Endothelial cell of umbilical vein (primary cell): ENCODE data around the gene KCNH8. TPM values are rescaled to one million over a fixed set of nuclear protein-coding genes. Genes with fewer than 3 reads are reported as not detected.

Experiments
- BruUV-seq: library from RNA; stranded (reverse); fragments of 400-500 nt; replicated peaks from 2 replicates; lab custom pipeline; 2021; lab: Mats Ljungman, UMichigan
- CTCF ChIA-PET: fragments of 300-600, 350-600 bp; sonication (Branson Sonifier 250); formaldehyde crosslinking; loops from one replicate; lab custom pipeline; 2021; ENCODE audit warnings: antibody characterized with exemption, inconsistent platforms; lab: Charles Lee
- POLR2A ChIA-PET: fragments of 300-600, 350-600 bp; sonication (Branson Sonifier 250); formaldehyde crosslinking; loops from one replicate; lab custom pipeline; 2021; ENCODE audit warnings: antibody characterized with exemption, inconsistent platforms; lab: Charles Lee
- DNase-seq: peaks from one replicate; pipeline ENCODE4 v3.0.0-alpha.2; 2011; ENCODE audit warnings: low read depth, low spot score
- FAIRE-seq: peaks from 2 replicates; lab custom pipeline; 2011; peaks lifted over from hg19 to GRCh38; lab: Jason Lieb, UNC
- H2AFZ ChIP-seq: 2 replicates; pipeline ENCODE4 v1.6.0; 2012; ENCODE audit warnings: low read depth, low read length, control low read depth, inconsistent platforms
- H3K27ac ChIP-seq: 2 replicates; pipeline ENCODE4 v1.5.1; 2011; ENCODE audit warnings: low read depth, mild to moderate bottlenecking, control low read depth, low read length, moderate library complexity; ENCODE audit not compliant: insufficient read depth
- H3K27me3 ChIP-seq, 2 experiments: 2 replicates each; pipeline versions ENCODE4 v1.6.0 to v1.6.1; 2011; ENCODE audit warnings: low read length in 2 of 2, mixed read lengths in 1 of 2; ENCODE audit not compliant: control insufficient read depth in 2 of 2, insufficient read depth in 2 of 2
- H3K36me3 ChIP-seq, 2 experiments: 2 replicates in 1 of 2; 3 replicates in 1 of 2; pipeline ENCODE4 v1.5.1; 2011; ENCODE audit warnings: low read length in 2 of 2, mild to moderate bottlenecking in 1 of 2, moderate library complexity in 1 of 2; ENCODE audit not compliant: control insufficient read depth in 2 of 2, insufficient read depth in 2 of 2; ENCODE audit errors: extremely low read depth in 1 of 2
- H3K4me1 ChIP-seq: 3 replicates; pipeline ENCODE4 v1.5.1; 2011; ENCODE audit warnings: mild to moderate bottlenecking, low read length; ENCODE audit not compliant: control insufficient read depth, insufficient read depth; ENCODE audit errors: extremely low read depth
- H3K4me2 ChIP-seq: 2 replicates; pipeline ENCODE4 v1.6.1; 2011; ENCODE audit warnings: low read length, control low read depth, mixed read lengths; ENCODE audit not compliant: insufficient read depth
- H3K4me3 ChIP-seq, 3 experiments: fragments of 200-600 bp in 1 of 3; sonication (generic), shearing (Covaris generic) in 1 of 3; replicated peaks in 1 of 3; 2 replicates each; pipeline ENCODE4 v1.5.1; 2011 to 2016; ENCODE audit warnings: control low read depth in 3 of 3, low read length in 3 of 3, mild to moderate bottlenecking in 2 of 3, inconsistent platforms in 1 of 3, low read depth in 1 of 3, moderate library complexity in 1 of 3; ENCODE audit not compliant: insufficient read depth in 1 of 3
- H3K79me2 ChIP-seq: 2 replicates; pipeline ENCODE4 v1.6.0; 2012; ENCODE audit warnings: low read length, inconsistent platforms; ENCODE audit not compliant: control insufficient read depth, insufficient read depth
- H3K9ac ChIP-seq: replicated peaks from 2 replicates; pipeline ENCODE3; 2011; ENCODE audit warnings: low read length, control low read depth; ENCODE audit not compliant: insufficient read depth; ENCODE audit errors: extremely low read depth
- H3K9me1 ChIP-seq: replicated peaks from 3 replicates; pipeline ENCODE4 v1.6.0; 2011; ENCODE audit warnings: mild to moderate bottlenecking, low read length; ENCODE audit not compliant: control insufficient read depth, insufficient read depth; ENCODE audit errors: extremely low read depth
- H3K9me3 ChIP-seq: replicated peaks from 2 replicates; pipeline ENCODE4 v1.5.1; 2012; ENCODE audit warnings: low read length, inconsistent platforms; ENCODE audit not compliant: control insufficient read depth, insufficient read depth
- H4K20me1 ChIP-seq: replicated peaks from 2 replicates; pipeline ENCODE3; 2011; ENCODE audit warnings: mild to moderate bottlenecking, low read length; ENCODE audit not compliant: control insufficient read depth, insufficient read depth; ENCODE audit errors: extremely low read depth
- EZH2 ChIP-seq: IDR thresholded peaks from 2 replicates; pipeline ENCODE4 v1.6.1; 2012; ENCODE audit warnings: borderline replicate concordance, low read depth, mild to moderate bottlenecking, moderate library complexity, low read length, inconsistent platforms; ENCODE audit not compliant: severe bottlenecking
- FOS ChIP-seq: IDR thresholded peaks from 2 replicates; pipeline ENCODE4 v1.6.1; 2011; ENCODE audit warnings: mild to moderate bottlenecking, low read length, moderate library complexity, borderline replicate concordance; ENCODE audit not compliant: insufficient read depth
- GATA2 ChIP-seq: IDR thresholded peaks from 2 replicates; pipeline ENCODE4 v1.7.0; 2011; ENCODE audit warnings: low read depth, mild to moderate bottlenecking, moderate library complexity, mixed read lengths, low read length; ENCODE audit not compliant: insufficient read length, insufficient read depth
- JUN ChIP-seq: IDR thresholded peaks from 2 replicates; pipeline ENCODE4 v1.6.1; 2011; ENCODE audit warnings: borderline replicate concordance, low read depth; ENCODE audit not compliant: insufficient read length, insufficient read depth
- MYC ChIP-seq: IDR thresholded peaks from one replicate; pipeline ENCODE4 v1.6.1; 2011; ENCODE audit warnings: mild to moderate bottlenecking, low read depth, low read length
- POLR2A ChIP-seq: IDR thresholded peaks from 2 replicates; pipeline ENCODE4 v1.6.1; 2012; ENCODE audit warnings: low read depth, mild to moderate bottlenecking, control low read depth, low read length
- POLR2AphosphoS5 ChIP-seq: IDR thresholded peaks from 2 replicates; pipeline ENCODE4 v1.6.1; 2012; ENCODE audit warnings: low read depth, mild to moderate bottlenecking, control low read depth, low read length, moderate library complexity; ENCODE audit not compliant: insufficient read depth
- dilution Hi-C: fragments of 300-500 bp; cut with MboI; formaldehyde crosslinking; loops from one replicate; pipeline ENCODE4 v1.15.0; 2019; ENCODE audit warnings: low sequenced_read_pairs; ENCODE audit not compliant: extremely low pct_ligation_motif_present
- intact Hi-C: fragments of 100-400 bp; cut with micrococcal nuclease; formaldehyde crosslinking; loops from one replicate; pipeline ENCODE4 v1.10.0; 2022
- polyA plus RNA-seq, 4 experiments: library from polyadenylated mRNA; depleted of rRNA in 3 of 4; stranded (reverse) in 3 of 4; unstranded in 1 of 4; fragments of >200 nt; gene quantifications; 2 replicates each; pipeline versions ENCODE4 v1.2.1 to v1.2.3, GENCODE V29; 2011 to 2012; ENCODE audit warnings: missing spikeins in 1 of 4
- total RNA-seq: library from RNA; stranded (reverse); gene quantifications from 2 replicates; pipeline ENCODE4 v1.2.3, GENCODE V29; 2021
- TF ChIP-seq, protein P1 (sequence below), 2 donors: IDR thresholded peaks; 1 replicate in 1 of 2; 2 replicates in 1 of 2; pipeline ENCODE4 v1.5.1; 2011; ENCODE audit warnings: low read length in 2 of 2, mild to moderate bottlenecking in 2 of 2, moderate library complexity in 2 of 2, control low read depth in 1 of 2, inconsistent platforms in 1 of 2, low read depth in 1 of 2; ENCODE audit not compliant: insufficient read depth in 1 of 2; ENCODE audit errors: extremely low read depth in 1 of 2
- TF ChIP-seq, protein P2 (sequence below): IDR thresholded peaks from 2 replicates; pipeline ENCODE4 v1.6.1; 2011; ENCODE audit not compliant: insufficient read depth, insufficient read length

Gene KCNH8
- total and polyA plus RNA-seq, 2 donors (not counting 3 experiments of a cell fraction or from before 2014, with no cell fraction given) = not detected

DNA sequence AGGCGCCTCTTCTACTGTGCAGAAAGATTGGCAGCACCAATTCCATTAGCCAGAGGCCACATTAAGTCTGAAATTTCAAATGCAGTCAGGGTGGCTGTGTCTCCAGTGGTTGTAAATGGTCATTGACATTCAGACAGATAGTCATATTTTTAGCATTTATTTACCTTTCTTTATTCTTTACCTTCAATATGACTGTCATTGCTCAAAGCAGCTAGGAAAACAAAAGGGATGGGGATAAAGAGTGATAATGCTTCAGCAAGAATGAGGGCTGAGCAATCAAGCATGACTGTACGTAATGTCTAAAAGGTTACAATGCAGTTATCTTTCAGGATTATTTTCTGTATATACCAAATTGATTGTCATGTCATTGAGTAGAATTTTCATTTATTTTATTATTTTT lies 425.3 kb downstream of the KCNH8 start:
- Histone ChIP-seq H3K36me3 (no peaks in the 10 kb centered on the region), H3K27ac (no peak overlapping the region), H3K9me1 (no peaks in the 10 kb centered on the region), H3K4me2 (no peak overlapping the region), H3K79me2 (no peaks in the 10 kb centered on the region), H3K4me3 (no peak overlapping the region), H3K9me3 (peaks cover 2% of the 10 kb centered on the region), H3K9ac (no peak overlapping the region), H4K20me1 (no peaks in the 10 kb centered on the region), H3K4me1 (no peaks in the 10 kb centered on the region), H2AFZ (no peak overlapping the region), H3K27me3 (no peaks in the 10 kb centered on the region)
- TF ChIP-seq FOS (no peak), POLR2AphosphoS5 (no peak), JUN (no peak), EZH2 (no peak), POLR2A (no peak), GATA2 (no peak), MYC (no peak)
- TF ChIP-seq, protein P1, sequence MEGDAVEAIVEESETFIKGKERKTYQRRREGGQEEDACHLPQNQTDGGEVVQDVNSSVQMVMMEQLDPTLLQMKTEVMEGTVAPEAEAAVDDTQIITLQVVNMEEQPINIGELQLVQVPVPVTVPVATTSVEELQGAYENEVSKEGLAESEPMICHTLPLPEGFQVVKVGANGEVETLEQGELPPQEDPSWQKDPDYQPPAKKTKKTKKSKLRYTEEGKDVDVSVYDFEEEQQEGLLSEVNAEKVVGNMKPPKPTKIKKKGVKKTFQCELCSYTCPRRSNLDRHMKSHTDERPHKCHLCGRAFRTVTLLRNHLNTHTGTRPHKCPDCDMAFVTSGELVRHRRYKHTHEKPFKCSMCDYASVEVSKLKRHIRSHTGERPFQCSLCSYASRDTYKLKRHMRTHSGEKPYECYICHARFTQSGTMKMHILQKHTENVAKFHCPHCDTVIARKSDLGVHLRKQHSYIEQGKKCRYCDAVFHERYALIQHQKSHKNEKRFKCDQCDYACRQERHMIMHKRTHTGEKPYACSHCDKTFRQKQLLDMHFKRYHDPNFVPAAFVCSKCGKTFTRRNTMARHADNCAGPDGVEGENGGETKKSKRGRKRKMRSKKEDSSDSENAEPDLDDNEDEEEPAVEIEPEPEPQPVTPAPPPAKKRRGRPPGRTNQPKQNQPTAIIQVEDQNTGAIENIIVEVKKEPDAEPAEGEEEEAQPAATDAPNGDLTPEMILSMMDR (IDR thresholded peaks at IDR 0.05; ENCODE audit: extremely low read depth in 1 of 2, insufficient read depth in 1 of 2, low read depth in 1 of 2, low read length in 2 of 2) = no peak
- TF ChIP-seq, protein P2, sequence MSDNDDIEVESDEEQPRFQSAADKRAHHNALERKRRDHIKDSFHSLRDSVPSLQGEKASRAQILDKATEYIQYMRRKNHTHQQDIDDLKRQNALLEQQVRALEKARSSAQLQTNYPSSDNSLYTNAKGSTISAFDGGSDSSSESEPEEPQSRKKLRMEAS = no peak
- POLR2A ChIA-PET = no interaction called here
- BruUV-seq = no TSS peak
- CTCF ChIA-PET = no interaction called here
- no peak for FAIRE-seq
- dilution Hi-C loops (no loop called here), intact Hi-C loops (no loop called here)
- DNase-seq = no peak
